HepG2 (cell line): ENCODE measurements around the gene FGD5. TPM values are rescaled to one million over a fixed set of nuclear protein-coding genes. Genes with fewer than 3 reads are reported as not detected.

ENCODE experiments used
- ATAC-seq: fragments of 200-7000 bp; cut with Tn5 transposase; 3 replicates; pipeline ENCODE4 v1.9.1; 2020; ENCODE audit warnings: mild to moderate bottlenecking, moderate library complexity
- BruUV-seq: library from RNA; stranded (reverse); fragments of 400-500 nt; replicated peaks from 2 replicates; lab custom pipeline; 2021; lab: Mats Ljungman, UMichigan
- CTCF ChIA-PET: fragments of 300-600 bp; formaldehyde crosslinking; extraction: SDS; loops from one replicate; lab custom pipeline; 2021; ENCODE audit warnings: low total read pairs, inconsistent platforms, low intra/inter-chr PET ratio; lab: Yijun Ruan, JAX
- POLR2A ChIA-PET: fragments of 350-600 bp; sonication (Branson Sonifier 250); formaldehyde crosslinking; loops from one replicate; lab custom pipeline; 2020; ENCODE audit warnings: antibody characterized with exemption, inconsistent platforms; lab: Yijun Ruan, JAX
- DNase-seq: peaks from one replicate; pipeline ENCODE4 v3.0.0-alpha.2; 2015; ENCODE audit warnings: low spot score
- FAIRE-seq: peaks from 3 replicates; lab custom pipeline; 2011; peaks lifted over from hg19 to GRCh38; lab: Jason Lieb, UNC
- H2AFZ ChIP-seq: one replicate; pipeline ENCODE4 v1.6.1; 2011; ENCODE audit warnings: low read length, inconsistent platforms
- H3K27ac ChIP-seq: fragments of 300-600 bp; 3 replicates; pipeline ENCODE4 v1.8.0; 2011; ENCODE audit warnings: mixed run types, mild to moderate bottlenecking, mixed read lengths, low read length, inconsistent platforms; ENCODE audit not compliant: insufficient read depth; ENCODE audit errors: extremely low read length
- H3K27me3 ChIP-seq, 2 experiments: fragments of 200-600 bp in 1 of 2; 2 replicates in 1 of 2; 3 replicates in 1 of 2; pipeline versions ENCODE4 v1.6.0 to v1.8.0; 2011; ENCODE audit warnings: low read length in 2 of 2, mild to moderate bottlenecking in 2 of 2, moderate library complexity in 2 of 2, inconsistent platforms in 1 of 2; ENCODE audit not compliant: insufficient read depth in 2 of 2, control insufficient read depth in 1 of 2
- H3K36me3 ChIP-seq, 2 experiments: fragments of 200-600 bp in 1 of 2; replicated peaks in 1 of 2; 2 replicates in 1 of 2; 3 replicates in 1 of 2; pipeline versions ENCODE4 v1.5.1 to v1.8.0; 2011; ENCODE audit warnings: low read length in 2 of 2, inconsistent platforms in 1 of 2; ENCODE audit not compliant: insufficient read depth in 2 of 2, control insufficient read depth in 1 of 2
- H3K4me1 ChIP-seq: 2 replicates; pipeline ENCODE4 v1.5.1; 2012; ENCODE audit warnings: low read length, inconsistent platforms; ENCODE audit not compliant: insufficient read depth
- H3K4me2 ChIP-seq: 2 replicates; pipeline ENCODE4 v1.6.0; 2011; ENCODE audit warnings: low read depth, low read length, inconsistent platforms
- H3K4me3 ChIP-seq, 3 experiments: fragments of 200-600 bp in 1 of 3; sonication (generic), shearing (Covaris generic) in 1 of 3; replicated peaks in 1 of 3; 2 replicates each; pipeline ENCODE4 v1.5.1; 2011 to 2016; ENCODE audit warnings: low read length in 3 of 3, inconsistent platforms in 2 of 3, low read depth in 2 of 3, mild to moderate bottlenecking in 2 of 3, control low read depth in 1 of 3, mixed read lengths in 1 of 3; ENCODE audit not compliant: insufficient read depth in 1 of 3
- H3K79me2 ChIP-seq: one replicate; pipeline ENCODE4 v1.6.1; 2011; ENCODE audit warnings: low read length, inconsistent platforms; ENCODE audit not compliant: insufficient read depth
- H3K9ac ChIP-seq: 2 replicates; pipeline ENCODE4 v1.6.0; 2011; ENCODE audit warnings: mild to moderate bottlenecking, low read depth, low read length, inconsistent platforms; ENCODE audit not compliant: insufficient read depth
- H3K9me3 ChIP-seq: 2 replicates; pipeline ENCODE4 v1.5.1; 2012; ENCODE audit warnings: mild to moderate bottlenecking, low read length
- H4K20me1 ChIP-seq: 2 replicates; pipeline ENCODE4 v1.6.0; 2011; ENCODE audit warnings: inconsistent platforms, mild to moderate bottlenecking, low read length, moderate library complexity; ENCODE audit not compliant: insufficient read depth
- ARNT ChIP-seq: fragments of 450-650 bp; IDR thresholded peaks from 2 replicates; pipeline ENCODE4 v1.6.1; 2017
- ATRX ChIP-seq: sonication (generic); formaldehyde crosslinking; IDR thresholded peaks from 2 replicates; pipeline ENCODE4 v1.4.0; 2020; ENCODE audit warnings: missing genetic modification reagents, borderline replicate concordance
- ELF1 ChIP-seq: sonication (generic); formaldehyde crosslinking; IDR thresholded peaks from 2 replicates; pipeline ENCODE4 v1.4.0; 2020; ENCODE audit warnings: missing genetic modification reagents
- GLI4 ChIP-seq: sonication (generic); formaldehyde crosslinking; IDR thresholded peaks from 2 replicates; pipeline ENCODE4 v1.5.1; 2020; ENCODE audit warnings: missing genetic modification reagents, mild to moderate bottlenecking, moderate library complexity, borderline replicate concordance
- MAX ChIP-seq: IDR thresholded peaks from 2 replicates; pipeline ENCODE4 v1.6.1; 2012; ENCODE audit warnings: inconsistent platforms
- TBL1XR1 ChIP-seq: fragments of 150-350 bp; IDR thresholded peaks from 2 replicates; pipeline ENCODE4 v1.6.1; 2014; ENCODE audit warnings: borderline replicate concordance, low read length; ENCODE audit not compliant: partially characterized antibody
- ZNF431 ChIP-seq: sonication (generic); formaldehyde crosslinking; IDR thresholded peaks from 2 replicates; pipeline ENCODE4 v1.9.0; 2022; ENCODE audit warnings: missing genetic modification reagents, low read depth, mild to moderate bottlenecking, borderline replicate concordance
- ZNF607 ChIP-seq: sonication (generic); formaldehyde crosslinking; IDR thresholded peaks from 2 replicates; pipeline ENCODE4 v1.5.1; 2020; ENCODE audit warnings: missing genetic modification reagents, mild to moderate bottlenecking, borderline replicate concordance
- ZNF841 ChIP-seq: sonication (generic); formaldehyde crosslinking; IDR thresholded peaks from 2 replicates; pipeline ENCODE4 v1.8.1; 2023; ENCODE audit warnings: missing genetic modification reagents, borderline replicate concordance
- WGBS: methylation state at CpG from one replicate; pipeline ENCODE4 v1.1.6; 2017; ENCODE audit warnings: low lambda C conversion rate; 5-methylcytosine and 5-hydroxymethylcytosine counted together
- in situ Hi-C: cut with HindIII; loops from 2 replicates; pipeline ENCODE4 v1.10.0; 2017; ENCODE audit warnings: low pct_unique_long_range_greater_than_20kb; ENCODE audit not compliant: extremely low pct_ligation_motif_present
- intact Hi-C: fragments of 100-400 bp; cut with micrococcal nuclease; formaldehyde crosslinking; loops from one replicate; pipeline ENCODE4 v1.10.0; 2022; ENCODE audit not compliant: unreplicated experiment
- polyA plus RNA-seq, 8 experiments: library from polyadenylated mRNA; depleted of rRNA in 3 of 8; stranded (reverse) in 7 of 8; unstranded in 1 of 8; fragments of >200 nt; fragmentation: Illumina TruSeq in 4 of 8; extraction: Trizol in 4 of 8; gene quantifications; 2 replicates each; pipeline versions ENCODE4 v1.2.1 to v1.2.3, GENCODE V29; 2011 to 2016; ENCODE audit warnings: low read depth in 4 of 8, missing spikeins in 1 of 8, mixed read lengths in 1 of 8; ENCODE audit not compliant: insufficient read depth in 1 of 8
- total RNA-seq, 5 experiments: library from RNA; depleted of rRNA; stranded (reverse); fragments of >200 nt; fragmentation: Illumina TruSeq; extraction: Trizol; gene quantifications; 2 replicates each; pipeline ENCODE4 v1.2.3, GENCODE V29; 2016; ENCODE audit warnings: low read depth in 1 of 5

Gene FGD5
- total and polyA plus RNA-seq, 2 of the 13 experiments (the other 11 are each of a cell fraction or from before 2014, with no cell fraction given) = 0.17 TPM; not detected in 1

GRCh38 chr3:14823910-14824629, 5.3 kb downstream of the FGD5 start:
- WGBS = 54% methylated on average over 12 of the region's 13 CpGs
- no peak overlapping the region for H3K4me2 ChIP-seq
- TF ChIP-seq GLI4 (CRISPR knock-in tag) = no peak
- no peak for TF ChIP-seq ZNF607
- no peak for TF ChIP-seq MAX
- TF ChIP-seq ZNF841 (CRISPR knock-in tag) = no peak
- TF ChIP-seq TBL1XR1 = no peak
- no peak for TF ChIP-seq ELF1 (CRISPR knock-in tag)
- TF ChIP-seq ATRX (CRISPR knock-in tag) = no peak
- no peak for TF ChIP-seq ARNT
- TF ChIP-seq ZNF431 (CRISPR knock-in tag) = no peak

More at GRCh38 chr3:14823910-14824629, 5.3 kb downstream of the FGD5 start:
- H3K9ac ChIP-seq = no peak overlapping the region
- FAIRE-seq (no peak), DNase-seq (no peak), ATAC-seq (no peak)
- H3K9me3 ChIP-seq = no peaks in the 10 kb centered on the region
- peaks cover 0 to 34% of the 10 kb centered on the region in 2 experiments; a peak in 4 of 5 replicates for H3K27me3 ChIP-seq
- CTCF ChIA-PET = no interaction called here
- no peak overlapping the region for H3K27ac ChIP-seq
- intact Hi-C loops (no loop called here), in situ Hi-C loops (no loop called here)
- H4K20me1 ChIP-seq = no peaks in the 10 kb centered on the region
- no peaks in the 10 kb centered on the region for H3K4me1 ChIP-seq
- POLR2A ChIA-PET = no interaction called here
- BruUV-seq = no TSS peak
- H2AFZ ChIP-seq = no peak overlapping the region
- no peaks in the 10 kb centered on the region for H3K79me2 ChIP-seq
- H3K4me3 ChIP-seq = no peak overlapping the region
- no peaks in the 10 kb centered on the region; a peak in 1 of 5 replicates for H3K36me3 ChIP-seq
